Loucy (cell line): Measurements from ENCODE around the gene MXRA5.

ENCODE experiments used
- EZH2phosphoT487 ChIP-seq: fragments of 200-600 bp; IDR thresholded peaks from 2 replicates; pipeline ENCODE4 v1.6.1; 2018; ENCODE audit warnings: antibody characterized with exemption, mild to moderate bottlenecking, moderate library complexity, borderline replicate concordance
- TF ChIP-seq, protein P1 (sequence below): fragments of 200-600 bp; sonication (generic); conservative IDR thresholded peaks from 2 replicates; pipeline ENCODE4 v1.5.1; 2014; ENCODE audit warnings: mild to moderate bottlenecking, antibody characterized with exemption, low read length

DNA sequence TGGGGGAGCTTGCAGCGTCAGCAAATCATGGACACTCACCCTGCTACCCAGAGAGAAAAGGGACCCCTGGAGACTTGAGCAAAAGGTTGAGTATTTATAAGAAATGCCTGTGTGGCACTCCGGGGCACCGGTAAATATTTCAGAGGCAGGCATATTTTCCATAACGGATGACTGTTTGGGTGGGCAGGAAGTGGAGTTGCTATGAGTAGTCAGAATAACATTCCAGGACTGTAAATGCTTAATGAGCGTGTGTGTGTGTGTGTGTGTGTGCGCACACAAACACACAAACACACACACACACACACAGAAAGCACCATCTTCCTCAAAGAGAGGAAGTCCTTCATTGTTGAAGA, 74.6 kb downstream of the MXRA5 start:
- TF ChIP-seq, protein P1, sequence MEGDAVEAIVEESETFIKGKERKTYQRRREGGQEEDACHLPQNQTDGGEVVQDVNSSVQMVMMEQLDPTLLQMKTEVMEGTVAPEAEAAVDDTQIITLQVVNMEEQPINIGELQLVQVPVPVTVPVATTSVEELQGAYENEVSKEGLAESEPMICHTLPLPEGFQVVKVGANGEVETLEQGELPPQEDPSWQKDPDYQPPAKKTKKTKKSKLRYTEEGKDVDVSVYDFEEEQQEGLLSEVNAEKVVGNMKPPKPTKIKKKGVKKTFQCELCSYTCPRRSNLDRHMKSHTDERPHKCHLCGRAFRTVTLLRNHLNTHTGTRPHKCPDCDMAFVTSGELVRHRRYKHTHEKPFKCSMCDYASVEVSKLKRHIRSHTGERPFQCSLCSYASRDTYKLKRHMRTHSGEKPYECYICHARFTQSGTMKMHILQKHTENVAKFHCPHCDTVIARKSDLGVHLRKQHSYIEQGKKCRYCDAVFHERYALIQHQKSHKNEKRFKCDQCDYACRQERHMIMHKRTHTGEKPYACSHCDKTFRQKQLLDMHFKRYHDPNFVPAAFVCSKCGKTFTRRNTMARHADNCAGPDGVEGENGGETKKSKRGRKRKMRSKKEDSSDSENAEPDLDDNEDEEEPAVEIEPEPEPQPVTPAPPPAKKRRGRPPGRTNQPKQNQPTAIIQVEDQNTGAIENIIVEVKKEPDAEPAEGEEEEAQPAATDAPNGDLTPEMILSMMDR = no peak
- TF ChIP-seq EZH2phosphoT487 = no peak
